Measurements from ENCODE around the gene CORO2A.
A peak's percentile ranks its signal among the peaks of the same experiment; 100 is the strongest.

The CORO2A gene, protein sequence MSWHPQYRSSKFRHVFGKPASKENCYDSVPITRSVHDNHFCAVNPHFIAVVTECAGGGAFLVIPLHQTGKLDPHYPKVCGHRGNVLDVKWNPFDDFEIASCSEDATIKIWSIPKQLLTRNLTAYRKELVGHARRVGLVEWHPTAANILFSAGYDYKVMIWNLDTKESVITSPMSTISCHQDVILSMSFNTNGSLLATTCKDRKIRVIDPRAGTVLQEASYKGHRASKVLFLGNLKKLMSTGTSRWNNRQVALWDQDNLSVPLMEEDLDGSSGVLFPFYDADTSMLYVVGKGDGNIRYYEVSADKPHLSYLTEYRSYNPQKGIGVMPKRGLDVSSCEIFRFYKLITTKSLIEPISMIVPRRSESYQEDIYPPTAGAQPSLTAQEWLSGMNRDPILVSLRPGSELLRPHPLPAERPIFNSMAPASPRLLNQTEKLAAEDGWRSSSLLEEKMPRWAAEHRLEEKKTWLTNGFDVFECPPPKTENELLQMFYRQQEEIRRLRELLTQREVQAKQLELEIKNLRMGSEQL

DNA sequence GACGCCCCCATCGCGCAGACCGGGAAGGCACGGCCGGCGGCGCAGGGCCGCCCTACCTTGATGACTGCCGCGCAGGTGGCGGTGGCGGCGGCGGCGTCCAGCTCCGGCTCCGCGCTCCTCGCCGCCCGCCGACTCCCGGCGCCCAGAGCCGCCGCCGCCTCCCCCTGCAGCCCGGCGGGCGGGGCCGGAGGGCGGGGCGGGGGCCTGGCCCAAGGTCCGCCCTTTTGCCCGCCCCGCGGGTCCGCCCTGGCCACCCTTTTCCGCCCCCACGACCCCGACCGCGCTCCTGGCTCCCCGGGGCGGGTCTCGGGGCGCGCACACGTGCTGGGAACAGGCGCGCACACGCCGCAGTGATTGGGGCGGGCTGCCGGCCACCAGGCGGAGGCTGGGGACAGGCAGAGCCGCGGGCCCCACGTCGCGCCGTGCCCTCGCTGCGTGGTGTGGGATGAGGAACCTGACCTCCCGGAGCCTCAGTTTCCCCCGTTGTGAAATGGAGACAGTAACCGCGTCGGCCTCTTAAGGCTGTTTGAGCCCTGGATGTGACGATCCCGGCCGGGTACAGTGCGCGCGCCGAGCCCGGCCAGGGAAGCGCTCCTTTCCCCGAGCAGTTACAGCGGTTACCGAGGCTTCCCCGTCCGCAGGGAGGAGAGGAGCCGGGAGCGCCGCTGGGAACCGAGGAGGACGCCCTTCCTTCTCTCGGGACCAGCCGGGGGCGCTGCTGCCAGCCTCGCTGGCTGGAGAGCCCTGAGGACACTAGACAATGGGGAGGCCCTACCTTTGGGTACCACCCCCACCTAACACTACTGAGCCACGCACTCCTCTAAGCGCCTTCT lies at the start of gene CORO2A:
TSS of gene CORO2A (minus strand) at position 135 of the 833 bp plus-strand sequence. CDS start 34,977 bp downstream, outside the sequence.
- DNase-seq = peak; percentile 85

DNA sequence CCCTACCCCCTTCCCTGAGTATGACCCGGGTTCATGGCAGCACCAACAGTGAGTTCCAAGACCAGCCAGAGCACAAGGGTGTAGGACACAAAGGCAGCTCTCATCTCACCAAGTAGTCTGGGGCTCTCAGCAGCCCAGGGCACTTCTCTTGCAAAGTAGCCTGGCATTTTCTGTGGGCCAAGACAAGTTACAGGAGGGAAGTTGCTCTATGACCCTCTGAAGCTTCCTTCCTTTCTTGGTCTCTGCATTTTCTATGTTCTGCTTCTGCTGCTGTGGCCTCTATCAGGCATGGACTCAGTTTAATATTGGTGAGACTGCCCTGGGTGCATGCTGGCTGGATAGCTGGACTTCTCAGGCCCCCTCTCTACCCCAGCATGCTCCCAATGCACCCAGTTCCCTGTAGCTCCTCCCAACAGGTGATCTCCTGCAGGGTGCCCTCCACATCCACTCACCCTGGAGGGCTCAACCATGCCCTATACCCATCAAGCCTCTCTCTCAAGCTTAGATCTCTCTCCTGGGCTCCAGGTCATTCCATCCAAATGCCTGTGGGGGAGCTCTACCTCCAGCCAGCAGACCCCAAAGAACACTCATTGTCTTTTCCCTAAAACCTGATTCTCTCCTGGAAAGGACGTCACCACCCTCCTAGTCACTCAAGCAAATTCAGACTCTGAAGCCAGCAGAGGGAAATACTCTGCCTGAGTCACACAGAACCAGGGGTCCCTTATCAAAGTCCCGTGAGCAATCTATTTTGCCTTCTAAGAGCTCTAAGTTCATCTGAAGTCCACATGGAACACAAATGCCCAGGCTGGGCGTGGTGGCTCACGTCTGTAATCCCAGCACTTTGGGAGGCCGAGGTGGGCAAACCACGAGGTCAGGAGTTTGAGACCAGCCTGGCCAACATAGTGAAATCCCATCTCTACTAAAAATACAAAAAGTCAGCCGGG lies 49.2 kb upstream of the CORO2A start:
- no peak for DNase-seq

DNA sequence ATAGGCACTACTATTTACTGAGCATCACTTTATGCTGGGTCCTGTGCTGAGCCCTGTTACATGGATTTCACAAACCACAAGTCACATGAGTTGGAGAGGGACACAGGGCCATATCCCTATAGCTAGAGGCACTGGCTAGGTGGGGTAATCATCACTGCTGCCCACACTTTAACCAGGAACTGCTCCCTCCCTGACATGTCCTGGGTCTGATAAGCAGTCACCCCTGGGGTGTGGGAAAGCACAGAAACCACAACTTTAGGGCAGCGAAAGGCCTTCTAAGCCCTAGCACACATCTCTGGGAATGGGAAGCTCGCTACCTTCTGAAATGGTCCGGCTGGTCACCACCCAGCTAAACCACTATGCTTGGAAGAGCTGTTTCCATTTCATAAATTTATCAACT lies 48.0 kb upstream of the CORO2A start:
- no peak for DNase-seq

DNA sequence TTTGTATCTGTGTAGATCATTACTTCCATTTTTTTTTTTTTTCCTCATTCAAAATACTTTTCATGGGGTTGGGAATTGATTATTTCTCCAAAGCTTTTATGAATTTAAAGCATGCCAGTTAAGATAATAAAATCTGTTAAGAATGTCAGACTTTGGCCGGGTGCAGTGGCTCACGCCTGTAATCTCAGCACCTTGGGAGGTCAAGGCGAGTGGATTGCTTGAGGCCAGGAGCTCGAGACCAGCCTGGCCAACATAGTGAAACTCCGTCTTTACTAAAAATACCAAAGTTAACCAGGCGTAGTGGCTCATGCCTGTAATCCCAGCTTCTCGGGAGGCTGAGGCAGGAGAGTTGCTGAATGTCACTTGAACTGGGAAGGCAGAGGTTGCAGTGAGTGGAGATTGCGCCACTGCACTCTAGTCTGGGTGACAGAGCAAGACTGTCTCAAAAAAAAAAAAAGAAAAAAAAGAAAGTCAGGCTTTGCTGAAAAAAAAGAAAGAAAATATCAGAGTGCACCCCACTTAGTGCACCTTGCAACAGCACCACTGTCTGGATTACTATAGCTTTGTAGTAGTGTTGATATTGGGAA lies 44.6 kb upstream of the CORO2A start:
- no peak for DNase-seq

DNA sequence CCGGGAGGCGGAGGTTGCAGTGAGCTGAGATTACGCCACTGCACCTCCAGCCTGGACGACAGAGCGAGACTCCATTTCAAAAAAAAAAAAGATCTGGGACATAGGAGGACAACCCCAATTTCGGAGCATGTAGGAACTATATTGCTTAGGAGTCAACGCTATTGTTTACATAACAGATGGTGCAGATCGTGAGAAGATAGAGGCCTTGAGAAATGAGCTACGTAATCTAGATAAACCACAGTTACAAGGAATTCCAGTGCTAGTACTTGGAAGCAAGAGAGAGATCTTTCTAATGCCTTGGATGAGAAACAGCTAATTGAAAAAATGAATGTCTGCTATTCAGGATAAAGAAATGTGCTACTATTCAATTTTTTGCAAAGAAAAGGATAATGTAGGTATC lies 42.7 kb upstream of the CORO2A start:
- DNase-seq = no peak

DNA sequence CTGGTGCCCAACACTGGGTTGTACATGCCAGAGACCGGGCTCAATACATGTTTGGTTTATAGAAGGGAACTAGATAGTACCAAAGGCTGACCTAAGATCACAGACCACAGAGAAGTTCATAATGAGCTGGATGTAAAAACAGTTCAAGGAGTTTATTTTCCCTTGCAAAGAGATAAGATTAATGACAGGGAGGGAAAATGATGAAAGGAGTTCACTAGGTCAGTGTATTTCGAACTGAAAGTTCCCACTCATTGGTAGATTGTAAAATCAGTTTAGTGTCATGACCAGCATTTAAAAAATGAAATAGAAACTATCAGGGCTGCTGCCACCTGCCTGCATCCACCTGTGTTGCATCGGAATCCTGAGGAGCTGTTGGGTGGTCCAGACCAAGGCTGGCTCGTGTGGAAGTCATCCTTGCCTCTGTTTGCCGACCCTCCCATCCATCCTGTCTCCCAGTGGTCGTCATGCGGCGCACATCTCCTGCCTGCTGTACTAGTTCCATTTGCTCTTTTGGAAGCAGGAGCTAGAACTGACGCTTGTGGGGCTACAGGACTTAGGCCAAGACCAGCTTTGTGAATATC lies 41.9 kb upstream of the CORO2A start:
- no peak for DNase-seq

DNA sequence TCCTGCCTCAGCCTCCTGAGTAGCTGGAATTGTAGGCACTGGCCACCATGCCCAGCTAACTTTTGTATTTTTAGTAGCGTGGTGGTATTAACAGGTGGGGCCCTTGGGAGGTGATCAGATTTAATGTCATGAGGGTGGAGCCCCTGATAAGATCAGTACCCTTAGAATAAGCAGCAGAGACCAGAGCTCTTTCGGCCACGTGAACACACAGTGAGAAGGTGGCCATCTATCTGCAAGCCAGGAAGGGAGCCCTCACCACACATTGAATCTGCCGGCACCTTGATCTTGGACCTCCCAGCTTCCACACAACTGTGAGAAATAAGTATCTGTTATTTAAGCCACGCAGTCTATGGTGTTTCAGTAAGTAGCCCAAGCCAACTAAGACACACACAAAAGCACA lies 40.5 kb upstream of the CORO2A start:
- DNase-seq = no peak

DNA sequence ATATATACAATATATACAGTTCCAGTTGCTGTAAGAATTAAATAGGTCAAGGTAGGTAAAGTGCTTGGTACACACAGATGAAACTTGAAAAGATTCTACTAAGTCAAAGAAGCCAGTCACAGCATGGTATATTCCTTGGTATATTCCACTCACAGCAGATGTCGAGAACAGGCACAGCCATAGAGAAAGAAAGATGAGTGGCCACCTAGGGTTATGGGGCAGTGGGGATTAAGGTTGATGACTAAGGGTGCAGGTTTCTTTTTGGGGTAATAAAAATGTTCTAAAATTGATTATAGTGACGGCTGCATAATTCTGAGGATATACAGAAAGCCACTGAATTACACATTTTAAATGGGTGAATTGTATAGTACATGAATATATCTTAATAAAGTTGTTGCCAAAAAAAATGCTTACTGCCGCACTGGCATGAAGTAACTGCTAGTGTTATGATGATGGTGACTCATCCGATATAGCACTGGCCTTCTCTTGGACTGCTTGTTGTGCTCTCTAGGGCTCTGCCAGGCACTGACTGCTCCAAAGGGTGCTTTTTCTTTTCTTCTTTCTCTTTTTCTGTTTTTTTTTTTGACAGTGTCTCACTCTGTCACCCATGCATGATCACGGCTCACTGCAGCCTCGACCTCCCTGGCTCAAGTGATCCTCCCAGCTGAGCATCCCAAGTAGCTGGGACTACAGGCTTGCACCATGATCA lies 39.5 kb upstream of the CORO2A start:
- no peak for DNase-seq

DNA sequence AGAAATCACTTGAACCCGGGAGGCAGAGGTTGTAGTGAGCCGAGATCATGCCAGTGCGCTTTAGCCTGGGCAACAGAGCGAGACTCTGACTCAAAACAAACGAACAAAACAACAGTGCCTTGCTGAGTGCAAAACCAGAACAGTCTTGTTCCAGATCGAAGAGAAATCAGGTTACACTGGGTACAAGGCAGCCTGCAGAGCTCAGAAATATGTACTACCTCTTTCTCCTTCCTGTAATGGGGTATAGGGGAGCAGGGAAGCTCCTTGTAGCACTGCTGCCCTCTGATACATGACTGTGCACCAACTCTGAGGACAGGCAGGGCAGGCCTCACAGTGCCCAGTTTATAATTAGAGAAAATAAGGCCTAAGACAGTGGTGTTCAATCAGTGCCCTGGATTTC lies 38.4 kb upstream of the CORO2A start:
- no peak for DNase-seq

DNA sequence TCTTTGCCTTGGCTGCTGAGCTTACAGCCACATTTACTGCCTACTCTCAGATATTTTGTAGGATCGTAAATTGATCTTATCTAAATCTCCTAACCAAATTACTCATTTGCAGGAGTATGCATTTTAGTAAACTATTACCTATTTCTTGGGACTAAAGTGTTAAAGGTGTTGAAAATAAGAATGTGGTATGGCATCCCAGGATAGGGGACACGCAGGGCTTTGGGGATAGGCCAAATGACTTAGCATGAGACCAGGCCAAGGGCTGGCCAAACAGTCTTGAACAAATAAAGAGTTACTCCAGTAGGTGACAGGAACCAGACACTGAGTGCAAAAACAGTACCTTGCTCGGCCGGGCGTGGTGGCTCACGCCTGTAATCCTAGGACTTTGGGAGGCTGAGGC lies 37.9 kb upstream of the CORO2A start:
- DNase-seq = no peak

DNA sequence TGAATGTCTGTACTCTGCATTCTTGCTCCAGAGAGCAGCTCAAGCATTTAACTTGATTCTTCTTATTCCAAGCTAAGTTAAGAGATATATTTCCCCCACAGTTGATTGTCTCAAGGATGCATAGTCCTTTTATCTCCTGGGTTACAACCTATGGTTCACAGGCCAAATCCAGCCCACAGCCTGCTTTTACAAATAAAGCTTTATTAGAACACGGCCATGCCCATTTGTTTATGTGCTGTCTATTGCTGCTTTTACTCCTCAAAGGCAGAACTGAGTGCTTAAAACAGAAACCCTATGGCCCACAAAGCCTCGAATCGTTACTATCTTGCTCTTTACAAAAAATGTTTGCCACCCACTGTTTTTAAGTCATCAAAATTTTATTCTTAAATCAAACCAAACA lies 37.2 kb upstream of the CORO2A start:
- no peak for DNase-seq

DNA sequence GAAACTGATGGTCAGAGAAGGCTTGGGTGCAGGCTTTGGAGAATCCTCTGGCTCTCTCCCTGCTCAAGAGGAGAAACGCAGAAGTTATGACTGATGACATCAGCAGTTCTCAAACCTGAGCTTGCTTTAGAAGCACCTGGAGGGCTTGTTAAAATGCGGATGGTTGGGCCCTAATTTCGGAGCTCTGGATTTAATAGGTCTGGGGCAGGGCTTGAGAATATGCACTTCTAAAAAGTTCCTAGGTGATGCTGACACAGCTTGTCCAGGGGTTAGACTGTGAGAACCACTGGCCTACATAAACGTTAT lies 36.6 kb upstream of the CORO2A start:
- no peak for DNase-seq

DNA sequence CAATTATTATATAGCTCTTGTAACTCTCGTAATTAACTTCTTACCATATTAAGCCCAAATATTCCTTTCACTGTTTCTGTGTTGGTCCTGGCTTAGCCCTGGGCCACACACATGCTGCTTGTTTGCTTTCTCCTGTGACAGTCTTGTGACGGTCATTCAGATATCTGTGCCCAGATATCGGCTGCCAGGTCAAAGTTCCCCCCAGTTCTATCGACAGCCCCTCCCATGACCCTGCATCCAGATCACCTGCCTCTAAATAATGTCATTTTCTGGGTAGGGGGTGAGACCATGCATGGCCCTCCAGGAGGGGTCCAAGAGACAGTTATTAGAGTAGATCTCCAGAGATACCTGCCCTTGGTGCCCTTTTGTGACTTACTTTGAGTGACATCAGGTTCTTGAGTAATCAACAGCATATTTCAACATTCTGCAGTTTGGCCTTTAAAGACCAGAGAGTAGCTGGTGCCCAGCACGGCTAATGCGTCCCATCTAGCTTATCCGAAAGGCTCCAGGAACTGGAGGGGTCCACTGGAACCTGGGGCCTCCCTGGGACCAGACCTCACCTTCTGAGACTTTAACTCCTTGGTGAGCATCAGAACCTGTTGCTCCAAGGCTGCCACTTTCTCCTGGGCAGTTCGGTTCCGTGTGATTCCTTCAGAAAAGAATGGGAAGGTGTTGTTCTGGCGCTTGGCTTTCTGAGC lies 36.1 kb upstream of the CORO2A start:
- DNase-seq = no peak

DNA sequence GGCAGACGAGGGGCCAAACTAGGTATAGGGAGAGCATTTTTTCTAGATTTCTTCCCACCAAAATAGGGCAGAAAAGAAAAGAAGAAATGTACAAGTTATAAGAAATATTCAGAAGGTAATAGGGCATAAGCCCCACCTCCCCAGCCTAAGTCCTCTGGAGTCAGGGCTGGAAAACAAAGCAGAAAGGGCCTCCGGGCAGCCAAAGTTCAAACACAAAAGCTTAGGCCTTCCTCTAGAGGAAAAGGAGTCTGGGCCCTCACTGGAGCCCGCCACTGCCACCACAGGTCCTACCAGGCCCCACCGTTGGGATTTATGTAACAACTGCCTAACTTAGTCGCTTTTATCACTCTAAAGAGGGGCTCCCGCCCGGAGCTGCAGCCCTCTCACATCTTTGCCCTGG lies 35.4 kb upstream of the CORO2A start:
- no peak for DNase-seq

DNA sequence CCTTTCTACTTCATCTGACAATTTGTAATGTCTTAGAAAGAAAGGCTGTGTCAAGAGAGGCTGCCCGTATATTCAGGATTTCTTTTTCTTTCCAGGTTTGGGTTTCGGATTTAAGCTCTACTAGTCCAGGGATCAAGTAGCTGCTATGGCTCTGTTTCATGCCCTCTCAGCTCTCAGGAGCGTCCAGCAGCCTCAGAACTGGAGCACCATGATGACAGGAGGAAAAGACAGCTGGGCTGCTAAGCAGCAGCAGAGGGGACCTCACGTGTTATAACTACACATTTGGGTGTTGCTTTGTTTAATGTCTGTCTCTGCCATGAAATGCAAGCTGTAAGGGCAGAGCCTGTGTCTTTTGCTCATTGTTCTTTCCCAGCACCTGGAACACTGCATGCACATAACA lies 34.5 kb upstream of the CORO2A start:
- DNase-seq = peak; percentile 21

DNA sequence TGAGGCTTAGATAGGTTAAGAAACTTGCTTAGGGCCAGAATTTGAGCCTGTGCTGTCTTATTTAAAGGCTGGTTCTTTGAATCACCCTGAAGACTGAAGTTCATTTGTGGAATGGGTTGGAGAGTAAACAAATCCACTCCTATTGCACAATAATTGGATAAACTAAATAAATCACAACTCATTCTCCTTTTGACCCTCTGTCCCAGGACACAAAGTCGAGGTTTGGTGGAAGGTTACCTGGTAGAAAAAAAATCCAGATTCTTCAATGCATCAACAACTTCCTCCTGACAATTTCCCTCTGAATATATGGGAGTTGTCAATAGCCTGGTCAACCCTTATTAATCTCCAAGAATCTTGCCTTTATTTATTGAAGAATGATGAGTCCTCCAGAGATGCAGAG lies 34.1 kb upstream of the CORO2A start:
- DNase-seq = no peak

DNA sequence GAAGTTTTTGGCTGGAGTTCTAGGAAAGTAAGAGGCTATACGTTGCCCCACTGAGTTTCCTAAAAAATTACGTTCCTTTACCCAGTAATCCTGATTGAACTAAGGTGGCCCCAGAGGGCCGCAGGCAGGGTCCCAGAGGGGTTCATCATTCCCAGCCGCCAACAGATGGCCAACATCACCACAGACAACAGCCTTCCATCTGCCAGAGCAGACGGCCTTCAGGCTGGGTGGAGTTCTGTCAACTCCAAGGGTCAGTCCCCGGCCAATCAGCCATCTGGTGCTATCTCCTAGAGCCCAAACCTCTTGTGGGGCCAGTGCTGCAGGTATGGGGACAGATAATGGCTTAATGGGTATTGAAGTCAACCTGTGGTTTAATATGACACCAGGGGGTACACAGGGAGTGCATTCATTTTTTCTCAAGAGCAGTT lies 32.6 kb upstream of the CORO2A start:
- DNase-seq = peak; percentile 30

DNA sequence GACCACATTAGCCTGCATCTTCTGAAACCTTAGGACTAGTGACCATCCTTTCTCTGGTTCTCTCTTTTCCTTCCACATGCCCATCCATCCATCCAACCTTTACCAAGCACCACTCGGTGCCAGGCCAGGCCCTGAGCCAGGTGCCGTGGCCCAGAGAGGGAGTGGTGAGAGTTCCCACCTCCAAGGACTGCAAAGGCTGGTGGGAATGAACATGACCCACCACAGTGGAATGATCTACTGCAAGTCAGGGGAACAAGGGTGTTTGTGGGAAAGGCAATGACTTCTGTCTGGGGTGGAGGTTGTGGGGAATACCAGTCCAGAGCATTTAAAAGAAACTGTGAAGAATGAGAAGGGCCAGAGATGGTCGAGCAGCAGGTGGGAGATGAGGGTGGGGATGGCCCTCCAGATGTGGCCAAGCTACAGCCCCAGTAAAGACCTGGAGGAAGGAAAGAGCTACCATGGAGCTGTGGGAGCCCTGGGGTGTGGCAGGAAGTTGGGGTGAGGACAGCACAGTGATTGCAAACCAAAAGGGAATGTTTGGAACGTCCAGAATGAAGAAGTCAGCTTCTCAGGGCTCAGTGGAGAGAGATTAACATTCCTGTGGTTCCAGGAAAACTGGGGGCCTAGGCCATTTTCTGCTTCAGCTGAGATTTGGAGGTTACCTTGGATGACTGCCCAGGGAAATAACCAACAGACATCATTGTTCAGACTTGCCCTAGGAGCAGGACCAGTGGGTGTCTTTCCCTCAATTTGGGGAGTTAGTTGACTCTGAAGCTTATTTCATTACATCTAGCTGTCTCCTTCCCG lies 30.7 kb upstream of the CORO2A start:
- no peak for DNase-seq

DNA sequence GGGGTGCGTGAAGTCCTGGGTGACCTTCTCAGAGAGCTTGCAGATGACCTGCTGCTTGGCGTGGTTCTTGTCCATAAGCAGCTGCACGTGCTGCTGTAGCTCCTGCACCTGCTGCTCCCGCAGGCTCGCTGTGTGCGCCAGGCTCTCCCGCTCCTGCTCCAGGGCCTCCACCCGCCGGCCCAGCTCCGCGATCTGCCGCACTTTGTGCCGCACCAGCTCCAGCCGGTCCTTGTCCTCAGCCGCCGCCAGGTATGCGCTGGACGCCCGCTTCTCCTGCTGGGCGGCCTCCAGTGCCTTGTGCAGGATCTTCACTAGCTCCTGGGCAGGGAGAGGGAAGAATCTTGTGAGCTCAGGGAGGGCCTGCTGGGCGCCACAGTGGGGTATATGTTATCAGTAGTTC lies 28.5 kb upstream of the CORO2A start:
- DNase-seq = no peak

DNA sequence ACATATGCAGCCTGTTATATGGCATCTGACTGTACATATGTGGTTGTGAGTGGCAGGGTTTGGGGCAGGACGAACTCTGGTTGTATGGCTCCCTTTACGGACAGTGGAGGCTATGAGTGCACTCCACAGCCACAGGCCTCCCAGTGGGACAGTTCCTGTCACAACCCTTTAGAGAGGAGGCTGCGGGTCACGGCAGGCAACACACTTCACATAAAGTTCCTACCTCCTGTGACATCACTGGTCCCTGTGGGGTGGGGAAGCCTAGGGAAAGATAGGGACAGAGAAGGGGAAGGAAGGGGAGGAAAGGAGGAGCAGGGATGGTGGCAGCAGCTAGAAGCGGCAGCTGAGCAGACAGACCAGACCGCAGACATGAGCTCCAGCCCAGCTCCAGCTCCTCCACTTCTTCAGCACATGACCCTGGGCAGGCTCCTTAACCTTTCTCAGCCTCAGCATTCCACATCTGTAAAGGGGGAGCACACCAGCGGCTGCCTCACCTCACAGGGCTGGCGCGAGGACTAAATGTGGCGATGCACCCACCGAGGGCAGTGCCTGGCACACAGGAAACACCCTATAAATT lies 27.4 kb upstream of the CORO2A start:
- DNase-seq = no peak
